ENCODE measurements around the gene TBC1D10A.
A peak's percentile ranks its signal among the peaks of the same experiment; 100 is the strongest.

Gene TBC1D10A, protein sequence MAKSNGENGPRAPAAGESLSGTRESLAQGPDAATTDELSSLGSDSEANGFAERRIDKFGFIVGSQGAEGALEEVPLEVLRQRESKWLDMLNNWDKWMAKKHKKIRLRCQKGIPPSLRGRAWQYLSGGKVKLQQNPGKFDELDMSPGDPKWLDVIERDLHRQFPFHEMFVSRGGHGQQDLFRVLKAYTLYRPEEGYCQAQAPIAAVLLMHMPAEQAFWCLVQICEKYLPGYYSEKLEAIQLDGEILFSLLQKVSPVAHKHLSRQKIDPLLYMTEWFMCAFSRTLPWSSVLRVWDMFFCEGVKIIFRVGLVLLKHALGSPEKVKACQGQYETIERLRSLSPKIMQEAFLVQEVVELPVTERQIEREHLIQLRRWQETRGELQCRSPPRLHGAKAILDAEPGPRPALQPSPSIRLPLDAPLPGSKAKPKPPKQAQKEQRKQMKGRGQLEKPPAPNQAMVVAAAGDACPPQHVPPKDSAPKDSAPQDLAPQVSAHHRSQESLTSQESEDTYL

DNA sequence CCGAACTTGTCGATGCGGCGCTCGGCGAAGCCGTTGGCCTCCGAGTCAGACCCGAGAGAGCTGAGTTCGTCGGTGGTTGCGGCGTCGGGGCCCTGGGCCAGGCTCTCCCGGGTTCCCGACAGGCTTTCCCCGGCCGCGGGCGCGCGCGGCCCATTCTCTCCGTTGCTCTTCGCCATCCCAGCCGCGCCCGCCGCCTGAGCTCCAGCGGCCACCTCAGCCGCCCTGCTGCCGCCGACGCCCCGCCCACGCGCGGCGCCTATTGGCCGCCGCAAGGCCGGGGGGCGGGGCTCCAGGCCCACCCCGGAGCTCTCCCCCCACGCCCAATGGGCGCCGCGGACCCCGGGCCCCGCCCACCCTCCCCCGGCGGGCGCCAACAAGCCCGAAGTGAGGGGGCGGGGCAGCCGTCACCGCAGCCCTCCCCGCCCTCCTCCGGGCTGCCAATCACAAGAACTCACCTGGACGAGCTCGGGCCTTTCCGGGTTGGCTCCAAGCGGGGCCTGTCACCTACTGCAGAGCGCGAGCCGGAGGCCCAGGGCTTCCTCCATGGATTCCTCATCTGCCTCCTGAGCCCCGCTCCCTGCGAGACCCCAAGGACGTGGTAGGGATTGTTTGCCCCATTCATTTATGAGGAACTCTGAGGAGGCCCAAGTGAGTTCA, at the start of gene TBC1D10A:
Gene TBC1D10A (minus strand): TSS at position 236 of the 657 bp plus-strand sequence. CDS start 60 bp downstream, at position 176.
- DNase-seq = peak; percentile 90

DNA sequence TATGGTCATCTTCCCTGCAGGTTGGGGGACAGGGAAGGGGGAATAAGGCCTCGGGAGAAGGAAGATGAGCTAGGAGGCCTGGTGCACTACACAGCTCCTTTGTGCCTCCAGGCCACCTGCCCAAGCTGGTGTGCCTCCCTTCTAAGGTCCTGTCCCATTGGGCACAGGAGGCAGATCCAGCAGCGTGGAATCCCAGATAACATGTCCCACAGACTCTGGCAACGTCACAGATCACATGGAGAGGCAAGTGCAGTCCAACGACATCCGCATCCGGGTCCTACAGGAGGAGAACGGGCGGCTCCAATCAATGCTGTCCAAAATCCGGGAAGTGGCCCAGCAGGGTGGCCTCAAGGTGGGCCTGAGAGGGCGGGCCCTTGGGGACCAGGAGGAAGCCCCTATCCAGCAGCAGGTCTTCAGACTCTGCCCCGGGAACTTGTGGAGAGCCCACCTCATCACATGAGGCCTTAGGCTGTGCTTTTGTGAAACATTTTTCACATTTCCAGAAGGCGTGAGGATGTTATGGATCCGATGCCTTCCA, 48.6 kb upstream of the TBC1D10A start:
- DNase-seq = no peak

DNA sequence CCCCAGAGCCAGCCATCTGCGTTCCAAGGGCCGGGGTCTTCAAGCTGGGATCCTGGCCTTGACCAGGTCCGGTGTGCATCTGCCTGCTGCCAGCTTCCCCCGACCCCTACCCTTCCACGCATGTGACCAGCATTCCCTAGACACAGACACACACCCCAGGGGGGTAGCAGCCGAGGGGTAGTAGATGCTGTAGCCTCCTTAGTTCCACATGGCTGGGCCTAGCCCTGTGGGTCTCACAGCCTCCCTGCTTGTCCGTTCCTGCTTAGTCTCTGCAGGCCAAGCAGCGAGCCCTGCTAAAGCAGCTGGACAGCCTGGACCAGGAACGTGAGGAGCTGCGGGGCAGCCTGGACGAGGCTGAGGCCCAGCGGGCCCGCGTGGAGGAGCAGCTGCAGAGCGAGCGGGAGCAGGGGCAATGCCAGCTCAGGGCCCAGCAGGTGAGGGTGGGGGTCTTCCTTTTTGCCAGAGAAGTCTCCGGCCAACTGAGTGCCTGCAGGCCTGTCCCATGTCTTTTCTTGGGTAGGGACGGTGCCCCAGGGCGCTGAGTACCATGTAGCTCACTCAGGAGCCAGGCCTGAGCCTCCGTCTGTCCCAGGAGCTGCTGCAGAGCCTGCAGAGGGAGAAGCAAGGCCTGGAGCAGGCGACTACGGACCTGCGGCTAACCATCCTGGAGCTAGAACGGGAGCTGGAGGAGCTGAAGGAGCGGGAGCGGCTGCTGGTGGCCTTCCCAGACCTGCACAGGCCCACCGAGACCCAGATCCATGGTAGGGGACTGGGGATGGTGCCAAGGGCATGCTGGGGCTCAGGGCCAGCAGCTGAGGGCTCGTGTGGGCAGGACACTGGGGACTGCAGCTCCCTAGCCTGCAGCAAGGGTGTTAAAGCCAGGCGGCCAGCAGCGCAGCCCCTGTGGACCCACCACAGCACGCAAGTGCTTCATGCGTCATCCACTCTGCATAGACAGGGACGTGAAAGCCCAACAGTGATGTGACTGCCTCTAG, 46.9 kb upstream of the TBC1D10A start:
- DNase-seq = no peak

DNA sequence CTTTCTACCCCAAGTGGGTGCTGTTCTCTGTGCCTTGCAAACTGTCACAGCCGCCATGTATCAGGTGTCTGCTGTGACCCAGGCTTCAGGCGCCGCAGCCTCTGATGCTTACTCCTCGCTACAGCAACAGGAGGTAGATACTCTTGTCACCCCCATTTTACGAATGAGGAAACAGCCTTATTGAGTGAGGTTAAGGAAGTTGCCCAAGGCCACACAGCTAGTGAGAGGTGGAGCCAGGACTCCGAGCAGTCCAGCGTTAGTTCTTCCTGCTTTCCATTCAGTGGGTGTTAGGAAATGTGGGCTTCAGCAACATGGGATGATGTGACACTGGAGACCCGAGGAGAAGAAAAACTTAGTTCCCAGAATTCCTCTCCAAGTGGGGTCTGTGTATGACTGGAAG, 46.2 kb upstream of the TBC1D10A start:
- no peak for DNase-seq

DNA sequence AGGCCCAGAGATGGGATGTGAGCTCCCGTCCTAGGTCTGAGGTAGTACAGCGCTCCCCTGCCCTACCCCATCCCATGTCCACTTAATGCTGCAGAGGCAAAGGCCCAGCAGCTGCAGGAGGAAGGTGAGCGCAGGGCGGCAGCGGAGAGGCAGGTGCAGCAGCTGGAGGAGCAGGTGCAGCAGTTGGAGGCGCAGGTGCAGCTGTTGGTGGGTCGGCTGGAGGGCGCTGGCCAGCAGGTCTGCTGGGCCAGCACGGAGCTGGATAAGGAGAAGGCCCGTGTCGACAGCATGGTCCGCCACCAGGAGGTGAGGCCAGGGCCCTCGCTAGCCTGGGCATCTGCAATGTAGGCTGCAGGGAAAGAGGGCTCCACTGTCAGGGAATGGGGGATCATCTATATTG, 45.2 kb upstream of the TBC1D10A start:
- no peak for DNase-seq

GRCh38 chr22:30371321-30371720, 44.6 kb upstream of the TBC1D10A start:
- no peak for DNase-seq

- DNase-seq = no peak
Observed at GRCh38 chr22:30370641-30371230, 44.0 kb upstream of the TBC1D10A start.

- no peak for DNase-seq
Observed at GRCh38 chr22:30368420-30368819, 41.7 kb upstream of the TBC1D10A start.

DNA sequence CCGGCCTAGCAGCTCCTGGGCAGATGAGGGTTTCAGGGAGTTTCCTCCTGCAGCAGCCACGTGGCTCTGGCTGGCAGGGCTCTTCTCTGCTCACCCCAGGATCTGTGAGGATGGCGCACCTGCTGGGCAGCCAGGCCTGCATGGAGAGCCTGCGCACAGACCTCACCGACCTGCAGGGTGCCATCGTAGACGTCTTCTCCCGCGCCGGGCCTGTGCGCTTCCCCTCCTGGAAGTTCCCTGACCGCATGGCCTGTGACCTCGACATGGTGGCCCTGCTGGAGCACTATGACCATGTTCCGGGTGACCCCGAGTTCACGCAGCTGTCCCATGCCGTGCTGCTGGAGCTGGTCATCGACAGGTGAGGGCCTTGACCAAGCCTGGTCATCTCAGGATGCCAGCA, 39.1 kb upstream of the TBC1D10A start:
- DNase-seq = no peak

DNA sequence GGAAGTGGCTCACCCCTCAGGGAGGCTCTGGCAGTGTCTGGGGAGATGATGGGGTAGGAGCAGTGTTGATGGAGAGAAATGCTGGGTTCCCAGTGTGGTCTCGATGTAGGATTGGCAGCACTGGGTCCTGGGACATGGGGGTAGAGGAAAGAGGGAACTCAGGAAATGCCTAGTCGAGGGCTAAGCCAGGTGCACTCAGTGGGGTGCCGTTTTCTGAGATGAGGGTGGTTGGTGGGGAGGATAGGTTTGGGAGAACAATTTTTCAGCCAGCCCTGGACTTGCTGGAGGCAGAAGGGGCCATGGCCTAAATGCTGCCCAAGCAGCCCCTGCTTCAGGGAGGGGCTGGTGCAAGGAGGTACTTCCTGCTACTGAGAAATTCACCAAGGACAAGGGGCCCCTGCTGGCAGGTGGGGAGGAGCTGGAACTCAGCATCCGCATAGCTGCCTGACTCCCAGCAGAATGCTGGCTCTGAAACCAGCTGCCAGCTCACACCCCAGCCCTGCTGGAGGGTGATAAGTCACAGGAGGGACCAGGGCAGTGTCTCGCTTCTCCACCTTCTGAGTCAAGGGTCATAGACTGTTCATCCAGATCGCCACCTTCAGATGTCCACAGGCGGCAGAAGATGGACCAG, 36.0 kb upstream of the TBC1D10A start:
- no peak for DNase-seq

DNA sequence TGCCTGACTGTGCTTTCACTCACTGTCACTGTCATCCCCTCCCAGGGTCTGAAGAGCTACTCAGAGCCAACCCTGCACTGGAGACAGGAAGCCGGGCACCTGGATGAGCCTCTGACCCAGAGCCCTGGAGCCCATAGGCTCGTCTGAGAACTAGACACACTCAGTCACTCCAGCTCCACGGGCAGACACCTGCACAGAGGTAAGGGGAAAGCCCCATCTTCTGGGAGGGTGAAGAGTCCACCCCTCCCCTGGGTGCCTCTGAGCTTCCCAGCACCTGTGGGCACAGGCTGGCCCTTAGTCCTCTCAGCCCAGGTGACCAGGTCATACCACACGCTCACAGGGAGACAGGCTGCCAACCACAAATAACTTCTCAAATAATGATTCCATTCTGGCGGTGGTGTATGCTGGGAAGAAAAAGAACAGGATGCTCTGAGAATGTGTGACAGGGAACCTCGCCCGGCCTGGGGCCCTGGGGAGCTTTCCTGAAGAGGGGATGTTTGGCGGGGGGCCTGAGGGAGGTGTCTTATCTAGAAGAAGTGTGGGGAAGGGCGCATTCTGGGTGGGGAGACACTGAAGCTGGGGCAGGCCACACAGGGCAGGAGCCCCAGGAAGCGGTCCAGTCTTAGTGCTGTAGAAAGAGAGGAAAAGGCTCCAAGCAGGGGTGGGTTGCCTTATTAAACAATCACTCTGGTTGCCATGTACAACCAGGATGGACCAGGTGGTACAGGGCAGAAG, 35.3 kb upstream of the TBC1D10A start:
- no peak for DNase-seq

DNA sequence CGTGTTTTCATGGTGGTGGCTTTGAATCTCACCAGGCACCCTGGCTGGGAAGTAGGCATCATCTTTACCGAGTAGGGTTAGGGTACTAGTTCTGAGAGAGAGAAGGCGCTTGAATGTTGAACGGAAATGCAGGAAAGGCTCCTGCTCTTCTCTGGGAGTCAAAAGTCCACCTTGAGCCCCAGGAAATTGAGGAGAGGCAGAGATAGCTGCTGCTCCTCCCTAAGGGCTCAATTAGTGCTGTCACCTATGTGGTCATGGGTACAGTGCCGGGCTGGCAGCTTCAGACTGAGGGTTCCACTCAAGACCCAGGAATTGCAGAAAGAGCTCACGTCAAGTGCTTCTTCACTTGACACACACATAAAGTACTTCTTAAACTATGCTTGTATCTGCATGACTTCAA, 31.8 kb upstream of the TBC1D10A start:
- DNase-seq = no peak

DNA sequence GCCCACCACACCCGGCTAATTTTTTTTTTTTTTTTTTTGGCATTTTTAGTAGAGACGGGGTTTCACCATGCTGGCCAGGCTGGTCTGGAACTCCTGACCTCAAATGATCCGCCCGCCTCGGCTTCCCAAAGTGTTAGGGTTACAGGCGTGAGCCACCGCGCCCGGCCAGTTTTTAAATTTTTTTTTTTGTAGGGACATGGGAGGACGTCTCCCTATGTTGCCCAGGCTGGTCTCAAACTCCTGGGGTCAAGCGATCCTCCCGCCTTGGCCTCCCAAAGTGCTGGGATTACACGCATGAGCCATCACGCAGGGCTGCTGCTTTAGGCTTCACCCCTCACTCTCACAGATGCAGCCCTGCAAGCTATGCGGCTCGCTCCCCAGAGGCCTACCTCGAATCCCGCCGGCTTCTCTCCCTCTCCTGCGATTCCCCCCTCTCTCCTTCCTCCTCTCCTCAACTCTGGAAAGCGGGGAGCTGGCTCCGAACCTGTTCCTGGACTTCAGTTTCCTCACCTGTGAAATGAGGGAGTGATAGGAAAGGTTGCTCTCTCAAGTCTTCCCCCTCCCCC, 31.0 kb upstream of the TBC1D10A start:
- no peak for DNase-seq

GRCh38 chr22:30357236-30357570, 30.5 kb upstream of the TBC1D10A start:
- no peak for DNase-seq

GRCh38 chr22:30356449-30357235, 29.9 kb upstream of the TBC1D10A start, which contains the start of the genes CCDC157 and SF3A1:
TSS of gene CCDC157 (plus strand) at chr22:30357007. CDS start at chr22:30366001, 8,994 bp downstream.
TSS of gene SF3A1 (minus strand) at chr22:30356894. CDS start at chr22:30356792, 102 bp downstream.
- DNase-seq = peak; percentile 91

GRCh38 chr22:30354644-30355043, 27.9 kb upstream of the TBC1D10A start:
- no peak for DNase-seq

GRCh38 chr22:30351226-30351625, 24.5 kb upstream of the TBC1D10A start:
- no peak for DNase-seq

DNA sequence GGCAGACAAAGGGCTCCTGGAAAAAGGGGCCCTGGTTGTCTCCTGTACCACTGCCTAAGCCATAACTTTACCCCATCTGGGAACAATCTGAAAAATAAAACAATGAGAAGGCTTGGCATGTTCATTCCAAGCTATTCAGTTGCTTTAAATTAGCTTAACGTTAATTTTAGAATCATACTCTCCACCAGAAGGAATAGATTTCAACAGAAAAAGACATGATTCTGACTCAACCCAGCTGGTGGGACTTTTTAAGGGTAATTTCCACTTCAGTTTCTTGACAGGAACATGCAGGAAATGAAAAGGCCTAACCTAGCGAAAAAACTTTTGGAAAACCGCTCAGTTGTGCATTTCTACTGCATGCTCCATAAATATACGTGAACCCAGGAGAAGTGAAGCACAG, 22.1 kb upstream of the TBC1D10A start:
- DNase-seq = peak; percentile 11

- no peak for DNase-seq
Observed at GRCh38 chr22:30348404-30348803, 21.7 kb upstream of the TBC1D10A start.

All from fibroblast of skin of right biceps (primary cell).